Gastroesophageal sphincter (tissue), 4 donors: ENCODE measurements around the gene HYAL1. TPM values are rescaled to one million over a fixed set of nuclear protein-coding genes. Genes with fewer than 3 reads are reported as not detected.

ENCODE experiments used
- ATAC-seq: fragments of 150-250 bp; one replicate; pipeline ENCODE4 v1.9.1; 2016; ENCODE audit warnings: mild to moderate bottlenecking, moderate library complexity
- H3K27ac ChIP-seq, 4 donors: fragments of 200-600 bp; sonication (generic) in 3 of 4; 1 replicate in 3 of 4; 2 replicates in 1 of 4; pipeline ENCODE4 v1.5.1; 2016 to 2019
- H3K27me3 ChIP-seq: fragments of 200-600 bp; sonication (generic); one replicate; pipeline ENCODE4 v1.5.1; 2019
- H3K36me3 ChIP-seq, 2 donors: fragments of 200-600 bp; sonication (generic); one replicate each; pipeline ENCODE4 v1.5.1; 2019; ENCODE audit warnings: control low read depth in 1 of 2
- H3K4me1 ChIP-seq, 3 donors: fragments of 200-600 bp; sonication (generic); 1 replicate in 2 of 3; 2 replicates in 1 of 3; pipeline ENCODE4 v1.5.1; 2016 to 2019; ENCODE audit warnings: control low read depth in 2 of 3
- H3K4me3 ChIP-seq, 2 donors: fragments of 200-600 bp; sonication (generic); one replicate each; pipeline ENCODE4 v1.5.1; 2019; ENCODE audit warnings: mild to moderate bottlenecking in 1 of 2, moderate library complexity in 1 of 2
- H3K9me3 ChIP-seq, 3 donors: fragments of 200-600 bp; sonication (generic); one replicate each; pipeline ENCODE4 v1.5.1; 2017 to 2019; ENCODE audit warnings: control low read depth in 2 of 3
- CTCF ChIP-seq, 4 experiments: fragments of 200-600 bp in 2 of 4; fragments of 450-650 bp in 2 of 4; sonication (generic) in 1 of 4; IDR thresholded peaks; one replicate each; pipeline ENCODE4 v1.5.1; 2017 to 2019; ENCODE audit warnings: antibody characterized with exemption in 4 of 4, mild to moderate bottlenecking in 2 of 4, moderate library complexity in 2 of 4
- EP300 ChIP-seq: sonication (generic); formaldehyde crosslinking; IDR thresholded peaks from one replicate; pipeline ENCODE4 v1.6.1; 2017; ENCODE audit warnings: antibody characterized with exemption, mild to moderate bottlenecking
- POLR2A ChIP-seq, 2 donors: fragments of 450-650 bp; IDR thresholded peaks; one replicate each; pipeline ENCODE4 v1.6.1; 2017; ENCODE audit warnings: antibody characterized with exemption in 2 of 2, mild to moderate bottlenecking in 2 of 2, moderate library complexity in 1 of 2
- POLR2AphosphoS5 ChIP-seq: sonication (generic); formaldehyde crosslinking; IDR thresholded peaks from one replicate; pipeline ENCODE4 v1.6.1; 2017; ENCODE audit warnings: antibody characterized with exemption
- WGBS, 2 donors: methylation state at CpG; one replicate each; pipeline ENCODE4 v1.1.5; 2018; ENCODE audit warnings: low coverage in 1 of 2; 5-methylcytosine and 5-hydroxymethylcytosine counted together
- total RNA-seq, 4 donors: library from RNA; depleted of rRNA; stranded (reverse); fragments of >200 nt; gene quantifications; one replicate each; pipeline ENCODE4 v1.1.0, GENCODE V29; 2016

Gene HYAL1
- total RNA-seq, 4 donors from 2014 or later, result 4.8 to 12.3 (median 7.9) TPM

GRCh38 chr3:50325113-50325480, 21.7 kb upstream of the HYAL1 start:
- TF ChIP-seq POLR2A (IDR thresholded peaks at IDR 0.05), result no peak
- TF ChIP-seq EP300, result no peak
- TF ChIP-seq CTCF (IDR thresholded peaks at IDR 0.05), result no peak
- TF ChIP-seq POLR2AphosphoS5, result no peak
- Histone ChIP-seq H3K27me3 (no peaks in the 10 kb centered on the region), H3K36me3 (peaks cover 0 to 34% of the 10 kb centered on the region in 2 donors), H3K27ac (peak overlapping the region in 3 of 4 donors; percentile 94 to 97 (median 96)), H3K9me3 (no peaks in the 10 kb centered on the region), H3K4me3 (no peak overlapping the region), H3K4me1 (peaks cover 0 to 82% (median 37%) of the 10 kb centered on the region in 3 donors)
- no CpG with 5 or more reads among the region's 2 CpGs for WGBS, 2 donors
- ATAC-seq, result no peak

DNA sequence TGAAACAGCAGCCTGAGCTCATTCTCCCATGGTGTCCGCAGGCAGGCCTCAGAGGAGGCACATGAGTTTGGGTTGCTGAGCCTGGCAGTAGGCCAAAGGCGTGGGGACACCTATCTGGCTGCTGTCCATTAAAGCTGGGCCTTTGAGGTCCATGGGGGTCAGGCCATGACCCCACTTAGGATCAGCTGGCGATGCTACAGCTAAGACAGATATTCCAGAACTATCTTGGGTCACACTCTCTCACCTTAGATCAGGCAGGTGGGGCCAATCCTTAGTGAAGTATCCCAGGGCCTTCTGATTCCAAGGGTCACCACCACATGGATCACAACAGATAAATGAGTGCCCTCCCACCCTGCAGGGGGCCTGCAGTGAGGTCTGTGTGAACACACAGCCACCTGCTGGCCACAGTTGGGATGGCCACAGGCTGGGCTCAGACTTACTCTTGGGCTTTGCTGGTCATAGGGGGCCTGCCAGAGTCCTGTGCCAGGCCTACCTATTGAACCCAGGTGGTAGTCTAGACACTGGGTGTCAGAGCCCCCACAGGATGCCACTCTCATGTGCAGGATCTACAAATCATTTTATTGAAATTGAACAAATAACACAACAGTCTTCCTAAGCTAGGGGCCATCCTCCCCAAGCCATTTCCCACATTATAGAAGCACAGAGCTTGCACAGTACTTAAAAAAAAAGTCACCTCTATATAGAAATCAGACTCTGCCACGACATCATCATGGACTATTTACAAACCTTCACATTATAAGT, 21.2 kb upstream of the HYAL1 start:
- Histone ChIP-seq H3K27me3 (no peaks in the 10 kb centered on the region), H3K4me3 (no peak overlapping the region), H3K4me1 (peaks cover 0 to 88% (median 42%) of the 10 kb centered on the region in 3 donors), H3K9me3 (no peaks in the 10 kb centered on the region), H3K36me3 (peaks cover 0 to 32% of the 10 kb centered on the region in 2 donors), H3K27ac (peak overlapping the region; percentile 12 to 97 (median 95))
- ATAC-seq, result no peak
- 0 to 29% methylated on average over 1 of the region's 4 CpGs for WGBS, 2 donors
- TF ChIP-seq CTCF (IDR thresholded peaks at IDR 0.05) (peak in 3 of 4 experiments; percentile 80 to 83 (median 82)), POLR2A (IDR thresholded peaks at IDR 0.05) (no peak)

- Histone ChIP-seq H3K36me3 (peaks cover 0 to 32% of the 10 kb centered on the region in 2 donors), H3K27me3 (no peaks in the 10 kb centered on the region), H3K9me3 (no peaks in the 10 kb centered on the region), H3K4me3 (peak overlapping the region in 1 of 2 donors; percentile 89), H3K27ac (peak overlapping the region; percentile 12 to 97 (median 95)), H3K4me1 (peaks cover 0 to 91% (median 47%) of the 10 kb centered on the region in 3 donors)
- peak; percentile 14 for ATAC-seq
- peak in 2 of 4 experiments; percentile 13 to 19 for TF ChIP-seq CTCF (IDR thresholded peaks at IDR 0.05)
- peak; percentile 54 for TF ChIP-seq POLR2AphosphoS5
- TF ChIP-seq POLR2A (IDR thresholded peaks at IDR 0.05), result no peak
- TF ChIP-seq EP300, result no peak
- no CpG with 5 or more reads among the region's 5 CpGs for WGBS, 2 donors
These were observed 20.3 kb upstream of the HYAL1 start for GRCh38 chr3:50323614-50324199.

GRCh38 chr3:50323092-50323600, 19.8 kb upstream of the HYAL1 start:
- H3K27me3 ChIP-seq, result no peaks in the 10 kb centered on the region
- H3K27ac ChIP-seq, result peak overlapping the region in 3 of 4 donors; percentile 94 to 97 (median 96)
- no peaks in the 10 kb centered on the region for H3K9me3 ChIP-seq
- H3K36me3 ChIP-seq, result peaks cover 0 to 37% of the 10 kb centered on the region in 2 donors
- WGBS, 2 donors, result 40% methylated on average over 1 to 2 of the region's 4 CpGs
- ATAC-seq, result peak; percentile 5
- TF ChIP-seq POLR2AphosphoS5 (no peak), POLR2A (IDR thresholded peaks at IDR 0.05) (no peak), EP300 (no peak), CTCF (IDR thresholded peaks at IDR 0.05) (no peak)
- peaks cover 0 to 91% (median 46%) of the 10 kb centered on the region in 3 donors for H3K4me1 ChIP-seq
- H3K4me3 ChIP-seq, result peak overlapping the region in 1 of 2 donors; percentile 89
